ENCODE results near the gene KCNQ5. TPM values are rescaled to one million over a fixed set of nuclear protein-coding genes. Genes with fewer than 3 reads are reported as not detected.

KCNQ5 gene
- total and polyA plus RNA-seq, 2 of the 8 experiments (the other 6 are each of a cell fraction or from before 2014, with no cell fraction given) = 0.83 to 1.2 TPM

- TF ChIP-seq HDAC2 (IDR thresholded peaks at IDR 0.05; ENCODE audit: borderline replicate concordance in 1 of 2, low read depth in 2 of 2, low read length in 2 of 2) = no peak
- TF ChIP-seq CREB1 (IDR thresholded peaks at IDR 0.05) = no peak
- no peak for TF ChIP-seq SAP30 (IDR thresholded peaks at IDR 0.05; ENCODE audit: insufficient read depth, insufficient replicate concordance, low read length)
- TF ChIP-seq TAF1 (IDR thresholded peaks at IDR 0.05; ENCODE audit: low read depth, low read length) = no peak
- no peak for TF ChIP-seq HDAC6 (IDR thresholded peaks at IDR 0.05; ENCODE audit: low read depth, low read length)
- TF ChIP-seq CHD1 (IDR thresholded peaks at IDR 0.05; ENCODE audit: low read depth, low read length) = no peak
- TF ChIP-seq KDM1A (IDR thresholded peaks at IDR 0.05; ENCODE audit: borderline replicate concordance, low read length) = no peak
- TF ChIP-seq TBP (IDR thresholded peaks at IDR 0.05; ENCODE audit: low read depth, low read length) = no peak
- TF ChIP-seq SP2 (IDR thresholded peaks at IDR 0.05; ENCODE audit: low read length) = no peak
These were observed 149.1 kb downstream of the KCNQ5 start (continued) for GRCh38 chr6:72770959-72771358.

Data from H1 (cell line).